LNCAP (cell line): ENCODE data around the gene LSMEM2.

Experiments
- TF ChIP-seq, protein P1 (sequence below): fragments of 450-650 bp; IDR thresholded peaks from 2 replicates; pipeline ENCODE4 v1.5.1; 2017; ENCODE audit warnings: mild to moderate bottlenecking

The LSMEM2 gene

DNA sequence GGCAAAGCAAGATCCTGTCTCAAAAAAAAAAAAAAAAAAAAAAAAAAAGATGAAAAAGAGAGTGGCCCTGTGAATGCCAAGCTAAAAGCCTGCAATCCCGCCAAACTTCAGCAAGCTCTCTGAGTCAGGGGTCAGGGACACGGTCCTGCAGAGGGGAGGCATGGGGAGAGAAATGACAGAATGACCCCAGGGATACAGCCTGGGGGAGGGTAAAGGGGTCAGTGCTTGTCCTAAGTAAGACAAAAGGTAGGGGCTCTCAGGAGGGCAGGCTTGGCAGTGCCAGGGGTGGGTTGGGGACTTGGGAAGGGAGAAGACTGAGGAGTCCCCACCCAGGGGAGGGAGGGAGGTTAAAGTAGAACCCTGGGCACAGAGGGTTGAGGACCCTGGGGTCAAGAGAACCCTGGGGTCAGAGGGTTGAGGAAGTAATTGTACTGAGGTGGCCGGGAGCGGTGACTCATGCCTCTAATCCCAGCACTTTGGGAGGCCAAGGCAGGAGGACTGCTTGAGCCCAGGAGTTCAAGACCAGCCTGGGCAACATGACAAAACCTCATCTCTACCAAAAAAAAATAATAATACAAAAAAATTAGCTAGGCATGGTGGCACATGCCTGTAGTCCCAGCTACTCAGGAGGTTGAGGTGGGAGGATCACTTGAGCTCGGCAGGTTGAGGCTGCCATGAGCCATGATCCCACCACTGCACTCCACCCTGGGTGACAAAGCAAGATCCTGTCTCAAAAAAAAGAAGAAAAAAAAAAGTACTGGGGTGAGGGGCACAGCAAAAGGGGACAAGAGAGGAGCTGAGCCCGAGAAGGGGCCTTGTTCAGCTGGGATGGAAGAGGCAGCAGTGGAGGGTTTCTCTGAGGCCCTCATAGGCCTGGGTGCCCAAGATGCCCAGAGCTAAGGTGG is 15.2 kb upstream of the LSMEM2 start:
- TF ChIP-seq, protein P1, sequence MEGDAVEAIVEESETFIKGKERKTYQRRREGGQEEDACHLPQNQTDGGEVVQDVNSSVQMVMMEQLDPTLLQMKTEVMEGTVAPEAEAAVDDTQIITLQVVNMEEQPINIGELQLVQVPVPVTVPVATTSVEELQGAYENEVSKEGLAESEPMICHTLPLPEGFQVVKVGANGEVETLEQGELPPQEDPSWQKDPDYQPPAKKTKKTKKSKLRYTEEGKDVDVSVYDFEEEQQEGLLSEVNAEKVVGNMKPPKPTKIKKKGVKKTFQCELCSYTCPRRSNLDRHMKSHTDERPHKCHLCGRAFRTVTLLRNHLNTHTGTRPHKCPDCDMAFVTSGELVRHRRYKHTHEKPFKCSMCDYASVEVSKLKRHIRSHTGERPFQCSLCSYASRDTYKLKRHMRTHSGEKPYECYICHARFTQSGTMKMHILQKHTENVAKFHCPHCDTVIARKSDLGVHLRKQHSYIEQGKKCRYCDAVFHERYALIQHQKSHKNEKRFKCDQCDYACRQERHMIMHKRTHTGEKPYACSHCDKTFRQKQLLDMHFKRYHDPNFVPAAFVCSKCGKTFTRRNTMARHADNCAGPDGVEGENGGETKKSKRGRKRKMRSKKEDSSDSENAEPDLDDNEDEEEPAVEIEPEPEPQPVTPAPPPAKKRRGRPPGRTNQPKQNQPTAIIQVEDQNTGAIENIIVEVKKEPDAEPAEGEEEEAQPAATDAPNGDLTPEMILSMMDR, result no peak

DNA sequence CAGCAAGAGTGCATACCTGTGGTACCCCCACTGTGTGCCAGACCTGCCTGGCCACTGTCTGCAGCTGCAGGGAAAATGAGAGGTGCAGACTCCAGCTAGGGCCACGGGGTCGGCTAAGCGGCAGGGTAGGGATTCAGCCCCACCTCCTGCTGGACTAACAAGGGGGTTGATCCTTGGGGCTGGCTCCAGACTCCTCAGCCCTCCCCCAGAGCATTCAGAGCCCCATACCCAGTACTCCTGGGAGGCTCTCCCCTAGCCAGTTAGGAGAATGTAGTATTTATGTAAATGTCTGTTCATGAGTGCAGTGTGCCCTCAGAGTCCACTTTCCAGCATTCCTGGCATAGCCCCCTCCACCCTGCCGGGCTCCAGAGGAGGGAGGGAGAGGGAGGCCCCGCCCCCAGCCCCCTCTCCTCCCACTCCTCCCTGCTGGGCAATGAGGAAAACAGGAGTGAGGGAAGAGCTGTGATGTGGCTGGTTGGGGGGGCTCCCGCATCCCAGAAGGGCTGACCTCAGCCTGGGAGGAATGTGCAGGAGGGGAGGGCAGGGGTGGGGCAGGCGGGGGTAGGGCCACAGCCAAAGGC is 14.4 kb upstream of the LSMEM2 start:
- TF ChIP-seq, protein P1, result no peak

DNA sequence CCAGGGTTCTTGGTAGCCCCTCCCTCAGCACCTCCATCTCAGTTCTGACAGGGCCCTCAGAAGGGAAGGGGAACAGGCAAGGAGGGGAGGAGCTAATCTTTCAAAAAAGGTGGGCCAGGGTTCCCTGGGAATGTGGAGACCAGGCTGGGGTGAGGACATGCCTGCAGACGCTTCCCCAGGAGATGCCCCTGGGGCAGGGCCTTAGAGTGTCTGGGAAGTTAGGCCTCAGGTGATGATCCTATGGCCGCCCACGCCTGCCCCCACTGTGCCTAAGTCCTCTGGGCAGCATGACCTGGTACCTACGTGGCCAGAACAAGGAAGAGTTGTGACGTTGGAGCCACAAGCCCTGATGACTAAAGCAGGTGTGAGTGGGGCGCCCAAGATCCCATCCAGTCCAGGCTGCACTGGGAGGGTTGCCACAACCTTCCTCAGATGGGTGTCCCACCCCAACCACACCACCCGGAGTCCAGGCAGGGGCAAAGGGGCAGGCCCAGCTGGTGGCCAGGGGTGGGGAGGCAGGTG is 13.9 kb upstream of the LSMEM2 start:
- TF ChIP-seq, protein P1, result no peak

DNA sequence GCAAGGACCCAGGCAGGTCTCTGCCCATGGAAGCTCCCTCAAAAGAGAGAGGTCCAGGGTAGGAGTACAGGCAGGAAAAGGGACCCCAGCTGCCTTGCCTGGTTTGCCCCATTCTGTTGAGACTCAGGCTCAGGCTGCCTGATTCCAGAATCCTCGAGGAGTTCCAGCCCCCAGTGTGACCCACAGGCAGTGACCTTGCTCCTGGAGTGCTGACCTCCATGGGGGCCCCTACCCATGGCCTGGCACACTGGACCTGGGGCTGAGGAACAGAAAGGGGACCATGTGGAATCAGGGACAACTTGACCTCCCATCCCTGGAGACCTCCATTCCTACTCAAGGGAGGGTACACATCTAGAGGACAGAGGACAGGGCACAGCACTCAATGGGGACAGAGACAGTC is 13.3 kb upstream of the LSMEM2 start:
- TF ChIP-seq, protein P1, result no peak

DNA sequence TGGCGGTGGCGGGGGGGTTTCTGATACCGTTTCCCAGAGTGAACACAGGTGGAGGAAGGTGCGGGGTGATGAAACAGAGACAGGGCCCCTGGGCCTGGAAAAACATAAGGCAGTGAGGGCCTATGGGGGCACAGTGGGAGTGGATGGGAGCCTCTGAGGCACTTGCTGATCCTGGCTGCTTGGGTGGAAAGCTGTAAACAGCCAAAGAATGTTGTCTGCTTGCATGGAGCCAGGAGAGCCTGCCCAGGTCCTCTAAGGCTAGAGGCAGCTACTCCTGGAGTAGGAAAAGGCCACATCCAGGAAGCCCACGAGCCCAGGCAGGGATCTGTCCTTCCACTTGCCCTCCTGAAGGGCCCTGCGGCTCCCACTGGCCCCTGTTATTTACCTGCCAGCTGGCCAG is 12.9 kb upstream of the LSMEM2 start:
- TF ChIP-seq, protein P1, result no peak

DNA sequence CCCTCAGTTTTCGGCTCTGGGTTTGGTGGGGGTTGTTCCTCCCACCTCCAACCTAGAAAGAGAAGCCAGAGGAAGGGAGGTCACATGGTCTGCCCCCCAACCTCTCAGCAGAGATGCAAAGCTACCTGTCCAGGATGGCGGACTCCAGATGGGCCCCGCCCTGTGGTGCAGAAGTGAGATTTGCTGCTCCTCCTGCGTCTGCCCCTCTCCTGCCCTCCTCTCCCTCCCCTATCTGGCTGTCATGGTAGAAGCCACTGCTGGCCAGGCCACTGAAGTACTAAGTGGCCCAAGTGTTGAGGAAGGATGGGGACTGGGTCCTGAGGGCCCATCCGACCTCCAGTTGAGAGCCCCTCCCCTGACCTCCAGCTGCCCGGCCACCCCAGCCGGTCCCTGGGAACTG is 12.1 kb upstream of the LSMEM2 start:
- TF ChIP-seq, protein P1, result no peak

DNA sequence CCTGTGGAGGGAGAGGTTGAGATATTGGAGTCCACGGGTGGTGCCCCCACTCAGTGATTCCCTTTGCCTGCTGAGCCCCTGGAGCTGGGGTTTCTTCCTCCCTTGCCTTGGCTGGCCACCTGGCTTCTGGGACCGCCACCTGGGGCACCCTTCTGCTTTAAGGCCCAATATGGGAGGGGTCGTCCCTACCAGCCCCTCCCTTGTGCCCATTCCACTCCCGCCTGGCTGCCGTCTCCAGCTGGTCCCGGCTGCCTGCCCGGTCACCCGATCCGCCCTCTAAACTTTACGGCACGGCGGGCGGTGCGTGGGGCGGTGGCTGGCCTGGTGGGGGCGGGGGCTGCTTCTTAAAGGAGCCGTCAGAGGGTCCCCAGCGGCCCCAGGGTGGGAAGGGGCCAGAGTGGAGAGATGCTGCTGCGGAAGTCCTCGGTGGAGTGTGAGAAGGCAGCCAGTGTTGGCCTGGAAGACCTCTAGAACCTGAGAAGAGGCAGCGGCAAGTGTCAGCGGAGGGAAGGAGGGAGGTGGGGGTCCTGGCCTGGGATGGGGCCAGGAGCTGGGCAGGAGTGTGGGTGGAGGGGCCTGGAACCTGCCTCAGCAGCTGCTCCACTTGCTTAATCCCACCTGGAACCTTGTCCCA is 11.5 kb upstream of the LSMEM2 start:
- TF ChIP-seq, protein P1, result no peak
